GM08714 (cell line): ENCODE results near the gene ARID1B.

Source experiments
- H3K4me3 ChIP-seq: fragments of 200-500 bp; sonication (Bioruptor generic); 2 replicates; pipeline ENCODE4 v1.5.1; 2014; ENCODE audit warnings: mild to moderate bottlenecking, low read length, inconsistent platforms
- ZNF274 ChIP-seq: IDR thresholded peaks from 2 replicates; pipeline ENCODE4 v1.6.1; 2012; ENCODE audit warnings: mild to moderate bottlenecking, low read depth, low read length

ARID1B gene

DNA sequence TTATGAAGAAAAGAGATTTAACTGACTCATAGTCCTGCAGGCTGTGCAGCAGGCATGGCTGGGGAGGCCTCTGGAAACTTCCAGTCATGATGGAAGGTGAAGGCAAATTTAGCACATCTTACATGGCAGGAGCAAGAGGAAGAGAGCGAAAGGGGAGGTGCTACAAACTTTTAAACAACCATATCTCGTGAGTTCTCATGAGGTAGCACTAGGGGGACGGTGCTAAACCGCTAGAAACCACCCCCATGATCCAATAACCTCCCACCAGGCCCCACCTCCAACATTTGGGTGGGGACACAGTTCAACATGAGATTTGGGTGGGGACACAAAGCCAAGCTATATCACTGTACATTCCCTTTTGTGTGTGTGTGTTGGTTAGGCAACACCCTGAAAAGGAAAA, 336.2 kb downstream of the ARID1B start:
- no peak for TF ChIP-seq ZNF274
- no peak overlapping the region for H3K4me3 ChIP-seq

- no peak overlapping the region for H3K4me3 ChIP-seq
- TF ChIP-seq ZNF274: no peak
Observed at GRCh38 chr6:157116426-157116825, 339.2 kb downstream of the ARID1B start.

DNA sequence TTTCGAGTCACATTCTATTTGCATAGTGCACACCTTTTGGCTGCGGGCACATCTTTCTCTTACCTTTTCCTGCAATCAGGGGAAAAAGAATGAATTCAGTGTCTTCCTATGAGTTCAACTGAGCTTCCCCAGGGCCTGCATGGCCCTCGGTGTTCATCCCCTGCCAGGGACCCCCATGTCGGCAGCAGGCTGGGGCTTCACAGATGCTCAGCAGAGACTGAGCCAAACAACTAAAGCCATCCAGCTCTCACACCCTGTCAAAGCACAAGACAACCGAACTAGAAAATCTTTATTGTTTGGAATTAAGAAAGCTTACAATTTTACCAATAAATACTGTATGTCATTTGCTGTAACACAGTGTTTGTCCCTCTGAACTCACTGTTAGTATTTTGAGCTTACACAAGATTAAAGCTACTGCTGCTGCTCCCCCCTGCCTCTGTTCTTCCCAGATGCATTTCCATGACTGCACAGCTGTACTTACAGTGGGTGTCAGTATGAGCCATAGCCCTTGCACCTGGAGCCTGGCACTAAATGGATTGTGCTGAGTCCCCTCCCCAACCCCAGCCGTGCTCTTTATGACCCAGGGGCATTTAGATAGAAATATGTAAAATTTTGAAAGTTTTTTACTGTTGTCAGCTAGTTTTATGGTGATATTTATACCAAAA, 340.4 kb downstream of the ARID1B start:
- H3K4me3 ChIP-seq: no peak overlapping the region
- no peak for TF ChIP-seq ZNF274

DNA sequence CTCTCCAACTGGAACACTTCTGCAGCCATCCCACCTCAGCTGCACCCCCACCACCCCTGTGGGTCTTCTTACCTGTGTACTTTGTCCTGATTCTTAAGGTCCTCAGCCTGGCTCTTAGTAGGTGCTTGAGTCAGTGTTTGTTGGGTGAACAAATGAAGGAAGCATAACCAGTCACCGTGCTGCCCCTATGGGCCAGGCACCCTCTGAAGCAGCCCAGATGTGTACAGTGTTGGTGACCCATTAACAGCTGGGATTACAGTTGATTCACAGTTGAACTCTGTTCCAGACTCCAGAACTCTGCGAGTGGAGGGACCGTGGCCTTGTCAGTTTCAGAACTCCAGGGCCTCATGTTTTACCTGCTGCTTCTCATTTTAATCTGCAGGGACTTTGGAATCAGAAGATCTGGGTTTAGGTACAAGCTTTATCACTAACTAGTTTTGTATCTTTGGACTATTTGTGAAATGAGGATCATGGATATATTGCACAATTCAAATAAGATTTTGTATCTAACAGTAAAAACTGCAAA, 342.4 kb downstream of the ARID1B start:
- no peak for TF ChIP-seq ZNF274
- H3K4me3 ChIP-seq: no peak overlapping the region

DNA sequence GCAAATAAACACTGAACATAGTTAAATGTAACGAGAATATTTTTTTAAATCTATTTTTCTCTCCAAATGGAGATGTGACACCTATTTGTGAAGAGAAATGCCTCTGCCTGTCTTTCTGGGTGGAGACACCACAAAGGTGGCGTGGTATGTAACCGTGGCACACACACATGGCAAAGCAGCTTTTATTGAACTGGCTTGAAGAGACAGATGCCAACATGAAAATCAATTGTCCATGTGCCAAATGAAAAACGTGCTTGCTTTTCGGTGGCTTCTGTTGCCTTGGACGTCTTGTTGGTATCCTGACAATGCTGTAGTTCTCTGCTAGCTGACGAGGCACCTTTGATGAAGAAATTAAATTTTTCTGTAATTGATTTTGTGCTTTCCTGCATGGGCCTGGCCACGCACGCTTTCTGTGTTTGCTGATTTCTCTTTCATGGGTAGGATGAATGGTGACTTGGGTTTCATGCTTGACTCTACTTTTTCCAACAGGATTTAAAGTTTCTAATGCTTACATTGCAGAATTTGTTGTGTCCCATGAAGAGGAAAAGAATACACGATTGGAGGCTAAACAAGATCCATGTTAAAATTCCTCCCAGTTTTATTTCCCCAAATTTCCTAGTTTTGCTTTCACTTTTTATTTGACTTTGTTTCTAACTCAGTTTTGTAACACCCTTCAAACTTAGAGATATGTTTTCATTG, 343.5 kb downstream of the ARID1B start:
- H3K4me3 ChIP-seq: no peak overlapping the region
- no peak for TF ChIP-seq ZNF274

GRCh38 chr6:157121897-157122296, 344.7 kb downstream of the ARID1B start:
- no peak overlapping the region for H3K4me3 ChIP-seq
- no peak for TF ChIP-seq ZNF274

DNA sequence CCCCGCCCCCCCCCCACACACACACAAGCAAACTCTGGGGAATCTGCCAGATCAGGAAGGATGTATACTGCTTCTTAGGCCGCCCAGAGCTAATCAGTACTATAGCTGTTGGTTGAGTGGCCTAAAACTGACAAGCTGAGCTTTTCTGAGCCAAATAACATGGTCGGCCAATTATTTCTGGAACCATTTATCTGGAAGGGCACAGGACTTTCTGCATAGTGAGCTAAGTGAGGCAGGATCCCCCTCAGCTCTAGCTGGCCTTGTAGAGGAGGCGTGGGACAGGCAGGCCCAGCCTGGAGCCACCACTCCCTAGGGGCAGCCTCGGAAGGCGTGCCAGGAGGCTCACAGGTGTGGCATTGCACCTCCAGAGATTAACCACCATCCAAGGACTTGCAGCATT, 346.1 kb downstream of the ARID1B start:
- no peak overlapping the region for H3K4me3 ChIP-seq
- TF ChIP-seq ZNF274: no peak

DNA sequence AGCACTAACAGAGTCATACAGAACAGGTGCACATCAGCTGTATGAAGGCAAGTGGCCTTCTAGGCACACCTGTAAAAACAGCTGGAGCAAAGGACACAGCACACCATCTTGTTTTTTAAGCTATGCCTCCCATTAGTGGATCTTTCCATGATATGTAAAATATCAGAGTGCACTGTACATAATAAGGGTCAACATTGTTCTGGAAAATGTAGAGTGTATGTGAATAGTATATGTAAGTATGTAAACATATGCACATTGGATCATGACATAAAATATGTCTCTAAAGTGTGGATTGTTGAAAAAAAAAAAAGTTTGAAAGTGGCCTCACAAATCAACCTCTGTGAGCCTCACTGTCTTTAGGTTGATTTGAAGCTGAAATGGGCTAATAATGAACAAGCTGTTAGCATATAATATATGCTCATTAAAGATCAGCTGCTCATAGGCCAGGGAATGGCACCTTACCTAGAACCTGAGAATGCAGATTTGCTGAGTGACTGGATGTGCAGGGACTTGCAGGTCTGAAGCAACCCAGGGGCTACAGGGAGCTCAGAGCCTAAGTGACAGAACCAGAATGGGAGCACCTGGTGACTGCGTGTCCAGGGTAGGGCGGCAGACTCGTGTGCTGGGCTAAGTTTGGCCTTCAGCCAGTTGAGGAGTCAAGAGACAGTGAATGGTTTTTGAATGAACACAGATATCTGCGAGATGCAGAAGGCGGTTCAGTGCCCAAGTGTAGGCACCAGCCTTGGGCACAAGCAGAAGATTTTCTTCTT, 347.5 kb downstream of the ARID1B start:
- no peak overlapping the region for H3K4me3 ChIP-seq
- no peak for TF ChIP-seq ZNF274

DNA sequence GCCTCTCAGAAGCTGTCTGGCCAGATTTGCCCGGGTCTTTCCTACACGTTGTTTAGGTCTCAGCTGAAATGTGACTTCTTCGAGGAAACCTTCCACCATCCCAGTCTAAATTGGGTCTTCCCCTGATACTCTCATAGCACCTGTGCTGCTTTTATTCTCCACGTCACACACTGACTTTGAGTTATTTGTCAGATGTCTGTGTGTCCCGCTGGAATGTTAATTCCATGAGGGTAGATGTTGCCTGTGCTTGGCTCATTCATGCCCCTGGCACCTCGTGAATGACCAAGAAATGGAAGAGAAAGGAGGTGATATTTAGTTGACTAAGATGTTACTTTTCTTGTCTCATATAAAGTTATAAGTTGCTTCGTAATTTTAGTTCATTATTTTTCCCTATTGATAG, 348.4 kb downstream of the ARID1B start:
- H3K4me3 ChIP-seq: no peak overlapping the region
- TF ChIP-seq ZNF274: no peak

- TF ChIP-seq ZNF274: no peak
Observed at GRCh38 chr6:157126183-157127098, 349.3 kb downstream of the ARID1B start.

GRCh38 chr6:157128235-157128775, 351.1 kb downstream of the ARID1B start:
- TF ChIP-seq ZNF274: no peak
- no peak overlapping the region for H3K4me3 ChIP-seq

More at GRCh38 chr6:157126183-157127098, 349.3 kb downstream of the ARID1B start:
- no peak overlapping the region for H3K4me3 ChIP-seq

DNA sequence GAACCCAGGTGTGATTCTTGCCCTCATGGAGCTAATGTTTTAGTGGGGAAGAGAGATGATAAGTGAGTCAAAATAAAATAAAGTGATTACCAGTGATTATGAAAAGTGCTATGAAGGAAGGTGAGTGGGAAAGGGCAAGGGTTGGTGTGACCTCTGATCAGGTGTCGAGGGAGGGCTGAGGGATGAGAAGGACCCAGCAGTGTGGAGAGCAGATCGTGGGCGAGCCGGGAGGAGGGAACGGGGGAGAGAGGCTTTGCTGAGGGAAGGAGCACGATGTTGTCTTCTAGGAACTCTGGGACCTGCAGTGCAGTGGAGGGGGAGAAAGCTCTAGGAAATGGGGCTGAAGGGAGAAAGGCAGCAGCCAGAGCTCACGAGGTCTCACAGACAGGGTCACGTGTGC, 354.1 kb downstream of the ARID1B start:
- no peak for TF ChIP-seq ZNF274
- H3K4me3 ChIP-seq: no peak overlapping the region

GRCh38 chr6:157133856-157134255, 356.7 kb downstream of the ARID1B start:
- H3K4me3 ChIP-seq: no peak overlapping the region
- no peak for TF ChIP-seq ZNF274
